Left colon (tissue), 2 donors: Measurements from ENCODE around the gene SYNGAP1. TPM values are rescaled to one million over a fixed set of nuclear protein-coding genes. Genes with fewer than 3 reads are reported as not detected.

Experiments used
- ATAC-seq: fragments of 200-7000 bp; cut with Tn5 transposase; one replicate; pipeline ENCODE4 v1.9.1; 2020; ENCODE audit warnings: mild to moderate bottlenecking, moderate library complexity
- DNase-seq, 2 donors: peaks; one replicate each; pipeline ENCODE4 v3.0.0-alpha.2; 2020
- intact Hi-C, 2 donors: fragments of 100-400 bp; cut with DNase I in 1 of 2; cut with micrococcal nuclease in 1 of 2; formaldehyde crosslinking; loops; one replicate each; pipeline versions ENCODE4 v1.11.2 to v1.14.0; 2022; cut with DNase I, micrococcal nuclease
- microRNA-seq, 2 donors: library from miRNA; unstranded; fragments of <30 nt; microRNA quantifications; one replicate each; pipeline versions ENCODE4 v1.1.0 to v1.2.0, GENCODE V29; 2020
- total RNA-seq, 2 donors: library from RNA; stranded (reverse); fragmentation: NEBNext Ultra II Directional; extraction: Animal tissue kit (Norgen Biotek cat#: 25700); gene quantifications; one replicate each; pipeline ENCODE4 v1.2.1, GENCODE V29; 2021
- donor health status: DM: no; HTN: no; CAD: no.
- donor health status: DM: yes; HTN: yes; CAD: no.

The SYNGAP1 gene
- total RNA-seq, 2 donors from 2014 or later = 6.8 to 9.1 TPM

- ATAC-seq (no peak), DNase-seq (no peak)
- intact Hi-C loops = no loop called here
Observed at GRCh38 chr6:33490198-33490597, 70.3 kb downstream of the SYNGAP1 start.

GRCh38 chr6:33490621-33491020 lies 70.8 kb downstream of the SYNGAP1 start:
- ATAC-seq = no peak
- DNase-seq = no peak
- intact Hi-C loops = no loop called here

- ATAC-seq = no peak
- DNase-seq = no peak
- intact Hi-C loops = no loop called here
Observed at GRCh38 chr6:33492093-33492492, 72.2 kb downstream of the SYNGAP1 start.

- no peak for ATAC-seq
Observed at GRCh38 chr6:33497157-33497556, 77.3 kb downstream of the SYNGAP1 start.

GRCh38 chr6:33502486-33502885 lies 82.6 kb downstream of the SYNGAP1 start:
- DNase-seq = no peak
- intact Hi-C loops = no loop called here
- ATAC-seq = no peak

More at GRCh38 chr6:33497157-33497556, 77.3 kb downstream of the SYNGAP1 start:
- no peak for DNase-seq
- intact Hi-C loops = no loop called here

GRCh38 chr6:33504486-33504885 lies 84.6 kb downstream of the SYNGAP1 start:
- intact Hi-C loops = no loop called here
- ATAC-seq (no peak), DNase-seq (no peak)

Small RNA genes lying within 50 kb of the gene (microRNA-seq; reads per million reads assigned to microRNA genes)
- gene MIR5004 = 0 reads per million in 2 donors

Other genes with a start within 250 kb of the SYNGAP1 start
- gene COL11A2, start 227.6 kb upstream of the SYNGAP1 start, total RNA-seq = under 1 TPM; 0.45 to 0.55 TPM
- 10 to 100 TPM; 34.4 to 37.0 TPM for gene RXRB, start 219.4 kb upstream of the SYNGAP1 start, total RNA-seq
- 100 to 1,000 TPM; 128 to 203 TPM for gene SLC39A7, start 219.2 kb upstream of the SYNGAP1 start, total RNA-seq
- gene HSD17B8, start 215.4 kb upstream of the SYNGAP1 start, total RNA-seq = 10 to 100 TPM; 22.4 to 23.7 TPM
- gene RING1, start 211.6 kb upstream of the SYNGAP1 start, total RNA-seq = 10 to 100 TPM; 27.4 to 29.7 TPM
- 10 to 100 TPM; 60.2 to 68.4 TPM for gene VPS52, start 148.2 kb upstream of the SYNGAP1 start, total RNA-seq
- gene RPS18, start 148.0 kb upstream of the SYNGAP1 start, total RNA-seq = 1,000 to 10,000 TPM; 1,882 to 2,045 TPM
- gene B3GALT4, start 142.9 kb upstream of the SYNGAP1 start, total RNA-seq = 10 to 100 TPM; 34.8 to 40.3 TPM
- 10 to 100 TPM; 27.7 to 29.3 TPM for gene WDR46, start 130.8 kb upstream of the SYNGAP1 start, total RNA-seq
- 10 to 100 TPM; 36.8 to 45.7 TPM for gene PFDN6, start 130.5 kb upstream of the SYNGAP1 start, total RNA-seq
- gene RGL2, start 121.1 kb upstream of the SYNGAP1 start, total RNA-seq = 10 to 100 TPM; 21.5 to 35.0 TPM
- 100 to 1,000 TPM; 229 to 283 TPM for gene TAPBP, start 106.0 kb upstream of the SYNGAP1 start, total RNA-seq
- 10 to 100 TPM; 19.9 to 21.3 TPM for gene ZBTB22, start 102.3 kb upstream of the SYNGAP1 start, total RNA-seq
- gene DAXX, start 97.1 kb upstream of the SYNGAP1 start, total RNA-seq = 10 to 100 TPM; 33.5 to 35.3 TPM
- gene KIFC1, start 28.2 kb upstream of the SYNGAP1 start, total RNA-seq = 10 to 100 TPM in 1 of 2 donors, 1 to 10 TPM in 1; 4.1 to 14.7 TPM
- gene PHF1, start 9.1 kb upstream of the SYNGAP1 start, total RNA-seq = 10 to 100 TPM; 28.3 to 41.2 TPM
- gene CUTA, start 2.0 kb upstream of the SYNGAP1 start, total RNA-seq = 100 to 1,000 TPM; 162 to 169 TPM
- gene ZBTB9, start 34.5 kb downstream of the SYNGAP1 start, total RNA-seq = 1 to 10 TPM; 3.9 to 7.9 TPM
- 10 to 100 TPM; 85.6 to 93.5 TPM for gene BAK1, start 160.2 kb downstream of the SYNGAP1 start, total RNA-seq
- 100 to 1,000 TPM; 106 to 108 TPM for gene ITPR3, start 201.3 kb downstream of the SYNGAP1 start, total RNA-seq